GM12891 (cell line): ENCODE data around the gene ASTN2.

ENCODE experiments used
- DNase-seq: peaks from one replicate; pipeline ENCODE4 v3.0.0; 2011; ENCODE audit warnings: low spot score; ENCODE audit not compliant: insufficient read length
- FAIRE-seq: peaks from 2 replicates; lab custom pipeline; 2011; peaks lifted over from hg19 to GRCh38; lab: Jason Lieb, UNC
- PAX5 ChIP-seq: IDR thresholded peaks from 2 replicates; pipeline ENCODE4 v1.6.1; 2011; ENCODE audit warnings: low read length, moderate library complexity, mild to moderate bottlenecking; ENCODE audit not compliant: insufficient read depth, severe bottlenecking
- POLR2A ChIP-seq: IDR thresholded peaks from 2 replicates; pipeline ENCODE4 v1.6.1; 2011; ENCODE audit warnings: low read depth, low read length, control low read depth
- POLR2AphosphoS5 ChIP-seq: IDR thresholded peaks from 2 replicates; pipeline ENCODE4 v1.6.1; 2011; ENCODE audit warnings: low read depth, low read length, control low read depth
- POU2F2 ChIP-seq: IDR thresholded peaks from 2 replicates; pipeline ENCODE4 v1.6.1; 2011; ENCODE audit warnings: low read depth, mild to moderate bottlenecking, control low read depth, low read length, moderate library complexity
- SPI1 ChIP-seq: IDR thresholded peaks from 2 replicates; pipeline ENCODE4 v1.6.1; 2011; ENCODE audit warnings: low read depth, low read length, control low read depth
- TAF1 ChIP-seq: IDR thresholded peaks from 2 replicates; pipeline ENCODE4 v1.6.1; 2011; ENCODE audit warnings: low read depth, low read length, control low read depth

ASTN2 gene

GRCh38 chr9:116450378-116451139, 964.3 kb downstream of the ASTN2 start:
- TF ChIP-seq POLR2A (no peak), SPI1 (peak; percentile 72), TAF1 (no peak), POLR2AphosphoS5 (no peak), POU2F2 (no peak)
- peak; percentile 41 for FAIRE-seq
- DNase-seq: peak; percentile 9

GRCh38 chr9:116449949-116450348, 964.9 kb downstream of the ASTN2 start:
- no peak for FAIRE-seq

DNA sequence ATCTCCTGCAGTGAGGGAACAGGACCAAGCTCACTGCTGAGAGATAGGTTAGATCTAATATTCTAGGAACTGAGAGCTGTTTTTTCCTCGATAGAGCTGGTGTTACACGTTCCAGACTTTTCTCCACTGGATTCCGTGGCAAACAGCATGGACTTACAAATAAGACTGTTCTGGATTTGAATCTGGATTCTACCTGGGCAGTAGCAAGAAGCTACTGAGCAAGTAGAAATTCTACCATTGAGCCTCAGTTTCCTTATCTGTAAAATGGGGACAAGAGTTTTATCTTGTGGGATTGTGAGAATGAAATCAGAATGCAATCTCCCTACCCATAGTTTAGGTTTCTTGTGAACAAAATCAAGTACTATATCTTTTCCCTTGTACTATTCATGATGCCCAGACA, 966.4 kb downstream of the ASTN2 start:
- no peak for FAIRE-seq
- no peak for DNase-seq
- TF ChIP-seq PAX5: no peak
- TF ChIP-seq POLR2A: no peak
- TF ChIP-seq SPI1: no peak

More at GRCh38 chr9:116449949-116450348, 964.9 kb downstream of the ASTN2 start:
- TF ChIP-seq POLR2AphosphoS5 (no peak), POU2F2 (no peak), TAF1 (no peak), PAX5 (no peak), POLR2A (no peak), SPI1 (no peak)
- no peak for DNase-seq

- TF ChIP-seq POLR2A: no peak
- TF ChIP-seq TAF1: no peak
- no peak for TF ChIP-seq PAX5
- no peak for TF ChIP-seq SPI1
- TF ChIP-seq POLR2AphosphoS5: no peak
- TF ChIP-seq POU2F2: no peak
- FAIRE-seq: no peak
Observed at GRCh38 chr9:116447934-116448333, 966.9 kb downstream of the ASTN2 start.

DNA sequence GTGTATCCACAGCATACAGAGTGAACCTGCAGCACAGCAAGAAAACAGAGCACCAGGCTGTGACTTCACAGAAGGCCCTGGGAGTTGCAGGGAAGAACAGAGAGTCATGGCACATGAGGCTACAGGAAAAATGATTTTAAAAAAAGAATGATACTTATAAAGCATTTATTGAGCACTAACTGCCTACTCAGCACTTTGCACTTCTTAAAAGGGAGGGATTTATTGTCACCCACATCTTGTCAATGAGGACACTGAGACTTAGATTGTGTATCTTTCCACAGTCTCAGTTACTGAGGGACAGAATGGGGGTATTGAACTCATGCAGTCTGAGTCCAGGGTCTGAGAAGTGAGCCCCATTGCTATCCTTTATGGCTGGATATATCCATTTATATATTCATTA, 972.3 kb downstream of the ASTN2 start:
- no peak for TF ChIP-seq SPI1
- no peak for TF ChIP-seq POLR2A
- no peak for TF ChIP-seq POLR2AphosphoS5
- TF ChIP-seq PAX5: no peak
- no peak for TF ChIP-seq TAF1
- TF ChIP-seq POU2F2: no peak
- FAIRE-seq (no peak), DNase-seq (no peak)

More at GRCh38 chr9:116447934-116448333, 966.9 kb downstream of the ASTN2 start:
- no peak for DNase-seq

DNA sequence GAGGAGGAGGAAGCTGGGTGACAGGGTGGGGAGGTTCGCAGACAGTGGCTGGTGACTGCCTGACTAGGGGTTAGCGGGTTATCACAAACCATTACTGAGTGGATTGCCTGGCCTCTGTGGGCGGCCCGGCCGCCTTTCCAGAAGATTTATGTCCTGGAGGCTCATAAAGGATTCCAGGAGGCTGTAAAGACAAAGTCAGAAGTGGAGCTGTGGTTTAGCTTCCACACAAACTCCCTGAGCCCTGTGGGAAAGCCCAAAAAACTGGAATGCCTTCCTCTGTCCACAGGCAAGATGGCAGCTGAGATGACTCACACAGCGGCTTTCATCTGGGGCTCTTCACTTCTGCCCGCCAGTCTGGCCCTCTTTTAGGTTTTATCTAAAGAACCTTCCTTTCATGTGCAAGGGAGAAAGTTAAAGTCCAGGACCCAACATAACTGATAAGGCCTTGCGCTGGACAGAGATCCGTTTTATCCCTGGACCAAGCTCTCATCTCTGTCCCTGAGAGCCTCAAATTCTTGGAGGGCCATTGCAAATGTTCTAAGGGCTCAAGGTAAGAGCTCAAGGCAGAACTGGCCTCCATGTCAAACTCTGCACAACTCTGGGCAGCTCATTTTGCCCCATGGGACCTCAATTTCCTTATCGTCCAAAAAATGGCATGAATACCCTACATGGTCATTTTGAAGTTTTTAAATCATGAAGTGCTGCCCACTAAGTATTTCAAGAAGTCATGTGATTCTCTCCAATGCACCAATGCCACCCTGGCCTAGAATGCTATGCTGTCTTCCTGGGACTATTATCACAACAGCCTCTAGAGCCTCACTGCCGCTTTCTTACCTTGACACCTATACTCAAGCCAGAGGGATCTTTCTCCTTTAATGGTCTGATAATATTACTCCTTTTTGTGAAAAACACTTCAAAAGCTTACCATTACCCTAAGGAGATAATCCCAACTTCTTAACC, 977.2 kb downstream of the ASTN2 start:
- TF ChIP-seq PAX5 (no peak), POU2F2 (no peak), POLR2AphosphoS5 (no peak), POLR2A (no peak), TAF1 (no peak), SPI1 (no peak)
- DNase-seq (no peak), FAIRE-seq (no peak)

DNA sequence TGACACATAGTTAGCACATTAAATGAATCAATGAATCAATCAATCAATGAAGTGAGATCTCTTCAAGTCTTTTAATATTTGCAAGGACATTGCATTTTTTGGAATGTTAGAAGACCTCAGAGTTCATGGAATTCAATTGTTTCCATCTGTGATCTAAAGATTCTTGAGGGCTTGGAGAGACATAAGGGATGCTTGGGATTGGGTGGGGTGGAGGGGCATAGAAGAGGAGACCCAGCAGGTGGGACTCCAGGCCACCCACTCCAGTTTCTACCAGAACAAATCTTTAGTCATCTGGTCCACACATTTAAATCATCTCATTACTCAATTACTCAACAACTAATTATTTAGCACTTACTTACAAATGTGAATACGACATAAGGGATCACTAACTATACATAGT, 978.7 kb downstream of the ASTN2 start:
- TF ChIP-seq POLR2AphosphoS5 (no peak), TAF1 (no peak), PAX5 (no peak)
- FAIRE-seq: no peak
- no peak for DNase-seq

- TF ChIP-seq POU2F2: no peak
- TF ChIP-seq PAX5: no peak
- TF ChIP-seq POLR2AphosphoS5: no peak
- no peak for TF ChIP-seq POLR2A
- TF ChIP-seq SPI1: no peak
- TF ChIP-seq TAF1: no peak
- DNase-seq (no peak), FAIRE-seq (no peak)
Observed at GRCh38 chr9:116435706-116436105, 979.2 kb downstream of the ASTN2 start.

- DNase-seq (no peak), FAIRE-seq (no peak)
- TF ChIP-seq POLR2A (no peak), POLR2AphosphoS5 (no peak)
Observed at GRCh38 chr9:116434314-116434713, 980.5 kb downstream of the ASTN2 start.
